ENCODE measurements around the gene CGNL1.

CGNL1 gene

GRCh38 chr15:57418635-57419034, 42.3 kb downstream of the CGNL1 start:
- no peak for DNase-seq (ENCODE audit: extremely low spot score)
- no peak for TF ChIP-seq CTCF (IDR thresholded peaks at IDR 0.05; ENCODE audit: control extremely low read depth, extremely low read depth, low read depth, missing control alignments)
- ChIA-PET CTCF (no interaction called here), POLR2A (no interaction called here)

- POLR2A ChIA-PET, result no interaction called here
- CTCF ChIA-PET, result no interaction called here
- DNase-seq (ENCODE audit: extremely low spot score), result no peak
- no peak for TF ChIP-seq CTCF (IDR thresholded peaks at IDR 0.05; ENCODE audit: control extremely low read depth, extremely low read depth, low read depth, missing control alignments)
Observed at GRCh38 chr15:57419335-57419734, 43.0 kb downstream of the CGNL1 start.

GRCh38 chr15:57421110-57421509, 44.8 kb downstream of the CGNL1 start:
- TF ChIP-seq CTCF (IDR thresholded peaks at IDR 0.05; ENCODE audit: control extremely low read depth, extremely low read depth, low read depth, missing control alignments), result no peak
- ChIA-PET POLR2A (no interaction called here), CTCF (no interaction called here)
- DNase-seq (ENCODE audit: extremely low spot score), result no peak

GRCh38 chr15:57421551-57421950, 45.2 kb downstream of the CGNL1 start:
- ChIA-PET POLR2A (no interaction called here), CTCF (no interaction called here)
- DNase-seq (ENCODE audit: extremely low spot score), result no peak
- no peak for TF ChIP-seq CTCF (IDR thresholded peaks at IDR 0.05; ENCODE audit: control extremely low read depth, extremely low read depth, low read depth, missing control alignments)

GRCh38 chr15:57422113-57422754, 45.9 kb downstream of the CGNL1 start:
- CTCF ChIA-PET, result no interaction called here
- POLR2A ChIA-PET, result no interaction called here
- TF ChIP-seq CTCF (IDR thresholded peaks at IDR 0.05; ENCODE audit: control extremely low read depth, extremely low read depth, low read depth, missing control alignments), result no peak

GRCh38 chr15:57423599-57424140, 47.4 kb downstream of the CGNL1 start:
- POLR2A ChIA-PET, result no interaction called here

More at GRCh38 chr15:57422113-57422754, 45.9 kb downstream of the CGNL1 start:
- DNase-seq (ENCODE audit: extremely low spot score), result peak; percentile 20

More at GRCh38 chr15:57423599-57424140, 47.4 kb downstream of the CGNL1 start:
- DNase-seq (ENCODE audit: extremely low spot score), result no peak
- TF ChIP-seq CTCF (IDR thresholded peaks at IDR 0.05; ENCODE audit: control extremely low read depth, extremely low read depth, low read depth, missing control alignments), result no peak
- CTCF ChIA-PET, result interaction anchor here (0.8 kb wide), 1 partner anchor 29 kb away, joined by 3 read pairs; no protein-coding TSS in a partner anchor
